Esophagus mucosa (tissue), 1 donor: ENCODE data around the gene SCD5. TPM values are rescaled to one million over a fixed set of nuclear protein-coding genes. Genes with fewer than 3 reads are reported as not detected.

Experiments
- ATAC-seq: fragments of 200-7000 bp; cut with Tn5 transposase; one replicate; pipeline ENCODE4 v1.9.1; 2020
- total RNA-seq: library from RNA; stranded (reverse); gene quantifications from one replicate; pipeline ENCODE4 v1.2.4, GENCODE V29; 2023
- donor health status: DM: yes; HTN: yes; CAD: no.

SCD5 gene
- total RNA-seq, 1 donor from 2014 or later, result 1.9 TPM

- no peak for ATAC-seq
These were observed 212.7 kb downstream of the SCD5 start for GRCh38 chr4:82585690-82586435.

GRCh38 chr4:82584931-82585330 lies 213.7 kb downstream of the SCD5 start:
- ATAC-seq, result no peak

- no peak for ATAC-seq
These were observed 214.6 kb downstream of the SCD5 start for GRCh38 chr4:82583897-82584587.

GRCh38 chr4:82579932-82580331 lies 218.7 kb downstream of the SCD5 start:
- no peak for ATAC-seq

Other genes starting within 250 kb of the SCD5 start
- gene TMEM150C, start 236.8 kb downstream of the SCD5 start, total RNA-seq, result 0.80 TPM
- gene SEC31A, start 92.4 kb upstream of the SCD5 start, total RNA-seq, result 122 TPM
- 2.4 TPM for gene THAP9, start 101.9 kb upstream of the SCD5 start, total RNA-seq
- gene LIN54, start 212.0 kb upstream of the SCD5 start, total RNA-seq, result 12.0 TPM
- gene COPS4, start 236.4 kb upstream of the SCD5 start, total RNA-seq, result 24.6 TPM